ENCODE measurements around the gene SNRNP48. TPM values are rescaled to one million over a fixed set of nuclear protein-coding genes. Genes with fewer than 3 reads are reported as not detected.

SNRNP48 gene
- total and polyA plus RNA-seq, 2 of the 8 experiments (the other 6 are each of a cell fraction or from before 2014, with no cell fraction given), result 7.7 to 21.0 TPM

DNA sequence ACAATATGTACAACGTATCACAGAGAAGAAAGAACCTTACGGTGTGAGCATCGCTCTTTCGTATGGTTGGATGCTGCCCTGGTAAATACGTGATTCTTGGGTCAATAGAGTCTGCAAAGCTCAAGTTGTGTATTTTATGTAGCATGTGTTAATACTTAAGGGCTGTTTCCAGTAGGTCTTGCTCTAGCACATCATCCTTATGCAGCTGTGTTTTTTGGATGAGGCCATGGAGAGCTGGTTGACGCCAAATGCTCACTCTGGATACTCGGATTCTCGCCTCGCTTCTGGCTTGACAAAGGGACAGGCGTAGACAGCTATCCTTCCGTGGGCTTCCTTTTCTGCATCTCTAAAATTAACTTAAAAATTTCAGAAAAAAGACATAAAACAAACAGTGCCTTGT is 38.9 kb downstream of the SNRNP48 start:
- Histone ChIP-seq H3K4me3 (ENCODE audit: extremely low read depth in 1 of 4, insufficient read depth in 2 of 4, low read depth in 3 of 4, low read length in 4 of 4) (no peak overlapping the region), H3K9ac (replicated peaks in 1 of 4; ENCODE audit: extremely low read depth in 1 of 4, low read depth in 3 of 4, low read length in 3 of 4) (no peak overlapping the region), H3K27me3 (replicated peaks in 1 of 4; ENCODE audit: control insufficient read depth in 3 of 4, extremely low read depth in 1 of 4, insufficient read depth in 3 of 4, low read length in 3 of 4) (peaks cover 0 to 2% (median 0%) of the 10 kb centered on the region in 4 experiments; a peak in 1 of 7 replicates), H3K14ac (ENCODE audit: insufficient read length) (no peak overlapping the region), H3K79me2 (ENCODE audit: control insufficient read depth in 1 of 2, insufficient read depth in 2 of 2, low read length in 2 of 2) (no peaks in the 10 kb centered on the region), H3K4ac (replicated peaks; ENCODE audit: insufficient read length, low read depth, low read length) (no peak overlapping the region), H3K4me2 (ENCODE audit: insufficient read depth in 1 of 2, low read depth in 2 of 2, low read length in 2 of 2) (no peak overlapping the region), H3K9me3 (ENCODE audit: insufficient read depth in 2 of 2, low read depth in 1 of 2, low read length in 1 of 2) (no peaks in the 10 kb centered on the region), H2AK5ac (ENCODE audit: low read depth, low read length) (no peak overlapping the region), H3K27ac (ENCODE audit: low read depth, low read length) (no peak overlapping the region), H3K36me3 (ENCODE audit: control insufficient read depth in 2 of 4, insufficient read depth in 4 of 4, low read length in 3 of 4) (no peaks in the 10 kb centered on the region), H3K79me1 (ENCODE audit: low read depth, low read length) (no peaks in the 10 kb centered on the region), H3K23me2 (ENCODE audit: low read depth, low read length) (no peaks in the 10 kb centered on the region; the same call in 1 of the 2 replicates), H2BK20ac (ENCODE audit: low read length) (no peak overlapping the region), H4K91ac (replicated peaks; ENCODE audit: insufficient read length, low read length) (no peak overlapping the region), H4K20me1 (replicated peaks in 1 of 2; ENCODE audit: control insufficient read depth in 1 of 2, insufficient read depth in 2 of 2, low read length in 2 of 2) (no peaks in the 10 kb centered on the region), H2AFZ (ENCODE audit: low read length) (no peak overlapping the region), H3K18ac (ENCODE audit: extremely low read depth, low read length) (no peak overlapping the region), H2BK120ac (replicated peaks; ENCODE audit: low read depth, low read length) (no peak overlapping the region), H2BK15ac (ENCODE audit: low read length) (no peak overlapping the region), H2BK12ac (ENCODE audit: low read depth, low read length) (no peak overlapping the region), H4K8ac (ENCODE audit: extremely low read depth, insufficient read depth, low read length) (no peak overlapping the region), H3K4me1 (replicated peaks in 1 of 4; ENCODE audit: control insufficient read depth in 3 of 4, insufficient read depth in 4 of 4, low read length in 3 of 4) (peaks cover 0 to 5% (median 0%) of the 10 kb centered on the region in 4 experiments; a peak in 2 of 7 replicates), H3K56ac (replicated peaks; ENCODE audit: insufficient read length, low read depth, low read length) (no peak overlapping the region), H2BK5ac (ENCODE audit: low read depth, low read length) (no peak overlapping the region), H4K5ac (ENCODE audit: insufficient read length, low read depth, low read length) (no peak overlapping the region), H3K23ac (ENCODE audit: insufficient read length) (no peak overlapping the region)
- DNase-seq (ENCODE audit: low read depth in 1 of 2, low spot score in 2 of 2), result no peak
- WGBS, 2 experiments (ENCODE audit: extremely low coverage in 1 of 2, insufficient coverage in 1 of 2, insufficient read length in 1 of 2, insufficient replicate concordance in 2 of 2, low coverage in 1 of 2, low lambda C conversion rate in 2 of 2, missing lambda C conversion rate in 1 of 2), result 86% methylated on average over 11 of the region's 11 CpGs; no CpG with 5 or more reads in 1 of the 2 experiments
- no peak for FAIRE-seq
- POLR2A ChIA-PET (ENCODE audit: partially characterized antibody), result interaction anchor here (0.6 kb wide), 1 partner anchor 562 kb away, joined by 3 read pairs; no protein-coding TSS in a partner anchor
- CTCF ChIA-PET (ENCODE audit: partially characterized antibody), result interaction anchor here (0.8 to 5.6 kb wide), 3 partner anchors 11 to 13 kb away, joined by 4 to 26 read pairs (median 4); no protein-coding TSS in a partner anchor
- TF ChIP-seq KDM1A (IDR thresholded peaks at IDR 0.05; ENCODE audit: borderline replicate concordance, low read length), result no peak

Measured in H1 (cell line).